GM19468 (cell line): ENCODE results near the gene FOXK1.
"Not testable (repeated sequence)": the region's sequence is repeated elsewhere in the genome, so short reads cannot be mapped to it uniquely, and the experiment has no call there.

Source experiments
- ATAC-seq: cut with Tn5 transposase; IDR thresholded peaks from one replicate; pipeline ENCODE4 v1.9.1; 2021; ENCODE audit warnings: mild to moderate bottlenecking, moderate library complexity, moderate number of reproducible peaks; ENCODE audit not compliant: unreplicated experiment; ENCODE audit errors: extremely low read depth

The FOXK1 gene

GRCh38 chr7:4781366-4782069 is 99.4 kb downstream of the FOXK1 start:
- ATAC-seq, result no peak

GRCh38 chr7:4782333-4783291 is 100.5 kb downstream of the FOXK1 start:
- no peak for ATAC-seq

GRCh38 chr7:4783292-4783652 is 101.2 kb downstream of the FOXK1 start:
- ATAC-seq, result no peak

GRCh38 chr7:4783762-4784351 is 101.8 kb downstream of the FOXK1 start:
- ATAC-seq, result no peak

GRCh38 chr7:4784799-4785198 is 102.7 kb downstream of the FOXK1 start:
- no peak for ATAC-seq

GRCh38 chr7:4785371-4785770 is 103.3 kb downstream of the FOXK1 start:
- ATAC-seq, result no peak

GRCh38 chr7:4786015-4786414 is 103.9 kb downstream of the FOXK1 start:
- ATAC-seq, result no peak

- no peak for ATAC-seq
Measured at GRCh38 chr7:4787541-4787940, 105.4 kb downstream of the FOXK1 start.

GRCh38 chr7:4787947-4788626 is 106.0 kb downstream of the FOXK1 start:
- ATAC-seq, result no peak

- no peak for ATAC-seq
Measured at GRCh38 chr7:4788627-4789189, 106.6 kb downstream of the FOXK1 start.

GRCh38 chr7:4789194-4790077 is 107.3 kb downstream of the FOXK1 start:
- no peak for ATAC-seq

GRCh38 chr7:4790078-4790465 is 108.0 kb downstream of the FOXK1 start:
- no peak for ATAC-seq

GRCh38 chr7:4790516-4790991 is 108.5 kb downstream of the FOXK1 start:
- ATAC-seq, result no peak

GRCh38 chr7:4791101-4791737 is 109.1 kb downstream of the FOXK1 start:
- no peak for ATAC-seq

- no peak for ATAC-seq
Measured at GRCh38 chr7:4791738-4792536, 109.8 kb downstream of the FOXK1 start.

- ATAC-seq, result no peak
Measured at GRCh38 chr7:4792537-4793126, 110.5 kb downstream of the FOXK1 start.

- ATAC-seq, result not testable (repeated sequence)
Measured at GRCh38 chr7:4793385-4793993, 111.4 kb downstream of the FOXK1 start.
